H1 (cell line): Measurements from ENCODE around the gene ZNF773. TPM values are rescaled to one million over a fixed set of nuclear protein-coding genes. Genes with fewer than 3 reads are reported as not detected.
"Not testable (repeated sequence)": the region's sequence is repeated elsewhere in the genome, so short reads cannot be mapped to it uniquely, and the experiment has no call there.

Source experiments
- CTCF ChIA-PET: fragments of 300-600 bp; sonication (Branson Sonifier 250); formaldehyde crosslinking; loops from one replicate; lab custom pipeline; 2021; ENCODE audit not compliant: partially characterized antibody; lab: Charles Lee
- POLR2A ChIA-PET: fragments of 300-600 bp; sonication (Branson Sonifier 250); formaldehyde crosslinking; loops from one replicate; lab custom pipeline; 2021; ENCODE audit warnings: inconsistent platforms; ENCODE audit not compliant: partially characterized antibody; lab: Charles Lee
- DNase-seq, 2 experiments: peaks; one replicate each; pipeline versions ENCODE4 v3.0.0 to v3.0.0-alpha.2; 2010 to 2022; ENCODE audit warnings: low spot score in 2 of 2, low read depth in 1 of 2, mixed read lengths in 1 of 2
- FAIRE-seq: peaks from 2 replicates; lab custom pipeline; 2011; peaks lifted over from hg19 to GRCh38; lab: Jason Lieb, UNC
- H2AFZ ChIP-seq: 2 replicates; pipeline ENCODE4 v1.8.1; 2012; ENCODE audit warnings: low read length, inconsistent platforms
- H2AK5ac ChIP-seq: 2 replicates; pipeline ENCODE4 v1.6.1; 2013; ENCODE audit warnings: low read depth, low read length
- H2BK120ac ChIP-seq: replicated peaks from 2 replicates; pipeline ENCODE3; 2013; ENCODE audit warnings: low read depth, low read length, inconsistent platforms
- H2BK12ac ChIP-seq: 2 replicates; pipeline ENCODE4 v1.6.1; 2013; ENCODE audit warnings: low read depth, low read length
- H2BK15ac ChIP-seq: 2 replicates; pipeline ENCODE4 v1.6.1; 2013; ENCODE audit warnings: low read length
- H2BK20ac ChIP-seq: 2 replicates; pipeline ENCODE4 v1.6.1; 2013; ENCODE audit warnings: low read length
- H2BK5ac ChIP-seq: 2 replicates; pipeline ENCODE4 v1.6.1; 2013; ENCODE audit warnings: low read depth, low read length
- H3K14ac ChIP-seq: 2 replicates; pipeline ENCODE4 v1.6.1; 2013; ENCODE audit warnings: inconsistent platforms; ENCODE audit not compliant: insufficient read length
- H3K18ac ChIP-seq: 2 replicates; pipeline ENCODE4 v1.6.1; 2013; ENCODE audit warnings: low read length; ENCODE audit errors: extremely low read depth
- H3K23ac ChIP-seq: 2 replicates; pipeline ENCODE4 v1.6.1; 2013; ENCODE audit warnings: inconsistent platforms; ENCODE audit not compliant: insufficient read length
- H3K23me2 ChIP-seq: 2 replicates; pipeline ENCODE4 v1.6.1; 2013; ENCODE audit warnings: low read depth, low read length
- H3K27ac ChIP-seq: 2 replicates; pipeline ENCODE4 v1.6.1; 2011; ENCODE audit warnings: low read depth, low read length, inconsistent platforms
- H3K27me3 ChIP-seq, 4 experiments: replicated peaks in 1 of 4; 1 replicate in 1 of 4; 2 replicates in 3 of 4; pipeline versions ENCODE4 v1.6.1 to v1.8.1; 2011 to 2013; ENCODE audit warnings: low read length in 3 of 4, mild to moderate bottlenecking in 3 of 4, inconsistent platforms in 2 of 4, mixed read lengths in 2 of 4, moderate library complexity in 1 of 4; ENCODE audit not compliant: control insufficient read depth in 3 of 4, insufficient read depth in 3 of 4; ENCODE audit errors: extremely low read depth in 1 of 4
- H3K36me3 ChIP-seq, 4 experiments: 2 replicates each; pipeline versions ENCODE4 v1.6.1 to v1.8.1; 2011 to 2013; ENCODE audit warnings: mild to moderate bottlenecking in 4 of 4, low read length in 3 of 4, moderate library complexity in 2 of 4, control low read depth in 1 of 4, inconsistent platforms in 1 of 4; ENCODE audit not compliant: insufficient read depth in 4 of 4, control insufficient read depth in 2 of 4
- H3K4ac ChIP-seq: replicated peaks from 2 replicates; pipeline ENCODE3; 2013; ENCODE audit warnings: low read length, low read depth, mixed read lengths, inconsistent platforms; ENCODE audit not compliant: insufficient read length
- H3K4me1 ChIP-seq, 4 experiments: replicated peaks in 1 of 4; 1 replicate in 1 of 4; 2 replicates in 3 of 4; pipeline versions ENCODE4 v1.6.1 to v1.8.1; 2011 to 2013; ENCODE audit warnings: low read length in 3 of 4, inconsistent platforms in 2 of 4, mixed read lengths in 1 of 4; ENCODE audit not compliant: insufficient read depth in 4 of 4, control insufficient read depth in 3 of 4
- H3K4me2 ChIP-seq, 2 experiments: 2 replicates each; pipeline versions ENCODE4 v1.6.1 to v1.8.1; 2011 to 2013; ENCODE audit warnings: low read depth in 2 of 2, low read length in 2 of 2, control low read depth in 1 of 2, inconsistent platforms in 1 of 2, mild to moderate bottlenecking in 1 of 2; ENCODE audit not compliant: insufficient read depth in 1 of 2
- H3K4me3 ChIP-seq, 4 experiments: fragments of 200-600, 300-600 bp in 1 of 4; sonication (generic), shearing (Covaris generic), sonication (Bioruptor Twin) in 1 of 4; 2 replicates each; pipeline versions ENCODE4 v1.5.1 to v1.8.1; 2011 to 2016; ENCODE audit warnings: low read length in 4 of 4, low read depth in 3 of 4, control low read depth in 2 of 4, inconsistent platforms in 2 of 4, mild to moderate bottlenecking in 2 of 4, mixed read lengths in 1 of 4, moderate library complexity in 1 of 4; ENCODE audit not compliant: insufficient read depth in 2 of 4; ENCODE audit errors: extremely low read depth in 1 of 4
- H3K56ac ChIP-seq: replicated peaks from 2 replicates; pipeline ENCODE3; 2013; ENCODE audit warnings: low read depth, mild to moderate bottlenecking, mixed read lengths, low read length, inconsistent platforms; ENCODE audit not compliant: insufficient read length
- H3K79me1 ChIP-seq: 2 replicates; pipeline ENCODE4 v1.6.1; 2013; ENCODE audit warnings: low read depth, low read length, control low read depth
- H3K79me2 ChIP-seq, 2 experiments: 2 replicates each; pipeline versions ENCODE4 v1.6.1 to v1.8.1; 2012 to 2013; ENCODE audit warnings: low read length in 2 of 2, mild to moderate bottlenecking in 2 of 2, inconsistent platforms in 1 of 2; ENCODE audit not compliant: insufficient read depth in 2 of 2, control insufficient read depth in 1 of 2
- H3K9ac ChIP-seq, 4 experiments: replicated peaks in 1 of 4; 1 replicate in 1 of 4; 2 replicates in 3 of 4; pipeline versions ENCODE4 v1.6.1 to v1.8.1; 2011 to 2013; ENCODE audit warnings: low read depth in 3 of 4, low read length in 3 of 4, control low read depth in 2 of 4, mild to moderate bottlenecking in 2 of 4, moderate library complexity in 2 of 4, inconsistent platforms in 1 of 4; ENCODE audit errors: extremely low read depth in 1 of 4
- H3K9me3 ChIP-seq, 2 experiments: 2 replicates each; pipeline versions ENCODE4 v1.6.1 to v1.8.1; 2012 to 2013; ENCODE audit warnings: mild to moderate bottlenecking in 2 of 2, moderate library complexity in 2 of 2, control low read depth in 1 of 2, inconsistent platforms in 1 of 2, low read depth in 1 of 2, low read length in 1 of 2, mixed read lengths in 1 of 2; ENCODE audit not compliant: insufficient read depth in 2 of 2
- H4K20me1 ChIP-seq, 2 experiments: replicated peaks in 1 of 2; 2 replicates each; pipeline versions ENCODE3 to v1.8.1; 2011 to 2013; ENCODE audit warnings: inconsistent platforms in 2 of 2, low read length in 2 of 2, mild to moderate bottlenecking in 1 of 2; ENCODE audit not compliant: insufficient read depth in 2 of 2, control insufficient read depth in 1 of 2
- H4K5ac ChIP-seq: 2 replicates; pipeline ENCODE4 v1.6.1; 2013; ENCODE audit warnings: low read length, low read depth, mixed read lengths, inconsistent platforms; ENCODE audit not compliant: insufficient read length
- H4K8ac ChIP-seq: 2 replicates; pipeline ENCODE4 v1.8.0; 2013; ENCODE audit warnings: mild to moderate bottlenecking, moderate library complexity, low read length, inconsistent platforms; ENCODE audit not compliant: insufficient read depth; ENCODE audit errors: extremely low read depth
- H4K91ac ChIP-seq: replicated peaks from 2 replicates; pipeline ENCODE3; 2013; ENCODE audit warnings: low read length, mixed read lengths, inconsistent platforms; ENCODE audit not compliant: insufficient read length
- WGBS, 2 experiments: shearing (Covaris generic) in 1 of 2; methylation state at CpG; one replicate each; pipeline versions ENCODE4 v1.1.6 to v1.1.7; 2013 to 2015; ENCODE audit warnings: low lambda C conversion rate in 2 of 2, mixed read lengths in 2 of 2, inconsistent platforms in 1 of 2, low coverage in 1 of 2, missing lambda C conversion rate in 1 of 2; ENCODE audit not compliant: insufficient replicate concordance in 2 of 2, insufficient coverage in 1 of 2, insufficient read length in 1 of 2; ENCODE audit errors: extremely low coverage in 1 of 2, missing lambda C conversion rate in 1 of 2; 5-methylcytosine and 5-hydroxymethylcytosine counted together
- polyA plus RNA-seq, 7 experiments: library from polyadenylated mRNA; depleted of rRNA in 3 of 7; stranded (reverse) in 5 of 7; unstranded in 2 of 7; fragments of >200 nt in 5 of 7; fragments of 200-250 nt in 2 of 7; gene quantifications; 1 replicate in 5 of 7; 2 replicates in 1 of 7; 4 replicates in 1 of 7; pipeline versions ENCODE4 v1.2.1 to v1.2.3, GENCODE V29; 2011 to 2013; ENCODE audit warnings: missing spikeins in 2 of 7, mixed read lengths in 2 of 7
- total RNA-seq: library from RNA; stranded (reverse); fragmentation: NEBNext Ultra II Directional; extraction: Animal tissue kit (Norgen Biotek cat#: 25700); gene quantifications from 2 replicates; pipeline ENCODE4 v1.2.1, GENCODE V29; 2021

The ZNF773 gene
- total and polyA plus RNA-seq, 2 of the 8 experiments (the other 6 are each of a cell fraction or from before 2014, with no cell fraction given), result 4.2 to 8.3 TPM

DNA sequence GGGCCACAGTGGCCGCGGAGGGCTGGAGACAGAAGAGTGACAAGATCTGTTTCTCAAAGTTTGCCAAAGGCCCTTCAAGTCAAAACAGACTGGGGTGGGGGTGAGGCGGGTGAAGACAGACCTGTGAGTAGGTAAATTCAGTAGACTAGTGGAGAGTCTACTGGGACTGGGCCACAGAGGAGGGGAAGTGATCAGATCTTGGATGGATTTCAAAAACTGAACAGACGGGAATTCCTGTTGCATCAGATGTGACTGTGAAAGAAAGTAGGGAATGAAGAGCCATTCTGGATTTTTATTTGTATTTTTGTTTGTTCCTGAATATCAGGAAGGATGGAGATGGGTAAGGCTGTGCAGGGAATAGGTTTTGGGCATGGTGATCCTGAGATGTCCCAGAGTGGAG is 662 bp downstream of the ZNF773 start:
- H4K8ac ChIP-seq, H2AK5ac ChIP-seq, H4K91ac ChIP-seq, H3K9me3 ChIP-seq, H4K5ac ChIP-seq, H2BK120ac ChIP-seq, H3K23ac ChIP-seq, H3K56ac ChIP-seq, FAIRE-seq, H3K14ac ChIP-seq, H2BK12ac ChIP-seq, H3K27ac ChIP-seq, H2BK15ac ChIP-seq, H2BK20ac ChIP-seq, DNase-seq, CTCF ChIA-PET, H3K18ac ChIP-seq, H2BK5ac ChIP-seq, H4K20me1 ChIP-seq, H3K23me2 ChIP-seq, H2AFZ ChIP-seq, H3K4me1 ChIP-seq, H3K4ac ChIP-seq, H3K79me1 ChIP-seq, H3K27me3 ChIP-seq: not testable (repeated sequence)
- POLR2A ChIA-PET, result interaction anchor here (1.0 kb wide), 1 partner anchor 58 kb away, joined by 3 read pairs; no protein-coding TSS in a partner anchor
- H3K36me3 ChIP-seq, result peaks cover 2 to 11% (median 2%) of the 10 kb centered on the region in 4 experiments; a peak in 7 of 8 replicates
- 25% methylated on average over 1 of the region's 4 CpGs; no CpG with 5 or more reads in 1 of the 2 experiments for WGBS, 2 experiments
- H3K4me2 ChIP-seq, result peak overlapping the region; percentile 60 to 70
- H3K4me3 ChIP-seq, result peak overlapping the region; percentile 24 to 69 (median 30); a peak in 7 of 8 replicates
- H3K79me2 ChIP-seq, result peaks cover 3 to 23% of the 10 kb centered on the region in 2 experiments; a peak in 3 of 4 replicates
- peak overlapping the region in 1 of 4 experiments; percentile 45; a peak in 1 of 7 replicates for H3K9ac ChIP-seq
